GM23248 (cell line): ENCODE results near the gene MOB3C. TPM values are rescaled to one million over a fixed set of nuclear protein-coding genes. Genes with fewer than 3 reads are reported as not detected.

ENCODE experiments used
- DNase-seq: peaks from one replicate; pipeline ENCODE4 v3.0.0-alpha.2; 2015
- H2AFZ ChIP-seq: fragments of 200-600 bp; sonication (generic); 2 replicates; pipeline ENCODE4 v1.6.1; 2016; ENCODE audit warnings: antibody characterized with exemption
- H3F3A ChIP-seq: fragments of 200-600 bp; sonication (generic); 2 replicates; pipeline ENCODE4 v1.6.1; 2016; ENCODE audit warnings: mild to moderate bottlenecking, antibody characterized with exemption, mixed run types; ENCODE audit not compliant: insufficient read depth
- H3K27ac ChIP-seq: fragments of 200-600 bp; sonication (generic); 2 replicates; pipeline ENCODE4 v1.5.1; 2016; ENCODE audit warnings: mild to moderate bottlenecking
- H3K27me3 ChIP-seq: fragments of 200-600 bp; sonication (generic); replicated peaks from 2 replicates; pipeline ENCODE4 v1.6.1; 2016; ENCODE audit warnings: mild to moderate bottlenecking; ENCODE audit not compliant: insufficient read depth
- H3K36me3 ChIP-seq: fragments of 200-600 bp; sonication (generic); 2 replicates; pipeline ENCODE4 v1.6.1; 2016; ENCODE audit warnings: low read depth, mild to moderate bottlenecking
- H3K4me1 ChIP-seq: fragments of 200-600 bp; sonication (generic); 2 replicates; pipeline ENCODE4 v1.6.1; 2016; ENCODE audit warnings: mild to moderate bottlenecking; ENCODE audit not compliant: insufficient read depth
- H3K4me2 ChIP-seq: fragments of 200-600 bp; sonication (generic); one replicate; pipeline ENCODE4 v1.6.1; 2016; ENCODE audit warnings: mild to moderate bottlenecking; ENCODE audit not compliant: unreplicated experiment
- H3K4me3 ChIP-seq: fragments of 200-600 bp; sonication (generic); 2 replicates; pipeline ENCODE4 v1.5.1; 2016; ENCODE audit warnings: mild to moderate bottlenecking
- H3K79me2 ChIP-seq: fragments of 200-600 bp; sonication (generic); 2 replicates; pipeline ENCODE4 v1.6.1; 2016; ENCODE audit warnings: mild to moderate bottlenecking; ENCODE audit not compliant: insufficient read depth
- H3K9ac ChIP-seq: fragments of 200-600 bp; sonication (generic); 2 replicates; pipeline ENCODE4 v1.6.1; 2016; ENCODE audit warnings: mild to moderate bottlenecking
- H3K9me2 ChIP-seq: fragments of 200-600 bp; sonication (generic); 2 replicates; pipeline ENCODE4 v1.6.1; 2016; ENCODE audit warnings: mixed run types, mild to moderate bottlenecking, moderate library complexity; ENCODE audit not compliant: insufficient read depth
- H3K9me3 ChIP-seq: fragments of 200-600 bp; sonication (generic); one replicate; pipeline ENCODE4 v1.6.1; 2017; ENCODE audit warnings: low read depth
- H4K20me1 ChIP-seq: fragments of 200-600 bp; sonication (generic); 2 replicates; pipeline ENCODE4 v1.6.0; 2016; ENCODE audit not compliant: insufficient read depth
- EZH2 ChIP-seq: fragments of 200-600 bp; sonication (generic); IDR thresholded peaks from 2 replicates; pipeline ENCODE4 v1.6.1; 2018; ENCODE audit warnings: antibody characterized with exemption, mild to moderate bottlenecking; ENCODE audit not compliant: insufficient read depth, poor library complexity, severe bottlenecking
- EZH2phosphoT487 ChIP-seq: fragments of 200-600 bp; sonication (generic); IDR thresholded peaks from 2 replicates; pipeline ENCODE4 v1.6.1; 2018; ENCODE audit warnings: antibody characterized with exemption, moderate library complexity, mild to moderate bottlenecking, low read depth; ENCODE audit not compliant: insufficient read depth
- WGBS, 2 experiments: methylation state at CpG; one replicate each; pipeline ENCODE4 v1.1.6; 2015 to 2017; ENCODE audit warnings: low lambda C conversion rate in 2 of 2, low coverage in 1 of 2; ENCODE audit errors: missing lambda C conversion rate in 2 of 2; 5-methylcytosine and 5-hydroxymethylcytosine counted together
- in situ Hi-C: fragments of 300-500 bp; cut with MboI; formaldehyde crosslinking; loops from 2 replicates; pipeline ENCODE4 v1.15.0; 2020
- polyA plus RNA-seq: library from polyadenylated mRNA; unstranded; fragments of >200 nt; fragmentation: Nextera tagmentation; extraction: Ambion mirVana; gene quantifications from 2 replicates; pipeline ENCODE4 v1.2.1, GENCODE V29; 2016
- total RNA-seq: library from RNA; depleted of rRNA; stranded (reverse); fragments of >200 nt; shearing (Covaris generic); gene quantifications from 2 replicates; pipeline ENCODE4 v1.2.3, GENCODE V29; 2014

Gene MOB3C
- total and polyA plus RNA-seq, 2 experiments from 2014 or later, result 4.7 to 7.0 TPM

- H3K27me3 ChIP-seq, result no peaks in the 10 kb centered on the region
- H3K9ac ChIP-seq, result no peak overlapping the region
- H3K4me1 ChIP-seq, result no peaks in the 10 kb centered on the region
- no peaks in the 10 kb centered on the region for H3F3A ChIP-seq
- H2AFZ ChIP-seq, result no peak overlapping the region
- no peak overlapping the region for H3K4me3 ChIP-seq
- no peaks in the 10 kb centered on the region for H3K79me2 ChIP-seq
- WGBS, 2 experiments, result 88 to 89% methylated on average over 3 of the region's 3 CpGs
- no peak for TF ChIP-seq EZH2phosphoT487
- TF ChIP-seq EZH2, result no peak
- H3K27ac ChIP-seq, result no peak overlapping the region
- in situ Hi-C loops, result no loop called here
- no peaks in the 10 kb centered on the region for H4K20me1 ChIP-seq
- H3K36me3 ChIP-seq, result peaks cover 11% of the 10 kb centered on the region; the same call in 1 of the 2 replicates
- H3K9me2 ChIP-seq, result no peaks in the 10 kb centered on the region
- no peak overlapping the region for H3K4me2 ChIP-seq
- no peak for DNase-seq
- H3K9me3 ChIP-seq, result no peaks in the 10 kb centered on the region
Measured at GRCh38 chr1:46575778-46576177, 40.8 kb downstream of the MOB3C start.

GRCh38 chr1:46575300-46575699 lies 41.3 kb downstream of the MOB3C start:
- Histone ChIP-seq H3K9me2 (no peaks in the 10 kb centered on the region), H3K4me2 (no peak overlapping the region), H2AFZ (no peak overlapping the region), H3K4me3 (no peak overlapping the region), H3K79me2 (no peaks in the 10 kb centered on the region), H3K9ac (no peak overlapping the region), H4K20me1 (no peaks in the 10 kb centered on the region), H3K36me3 (peaks cover 12% of the 10 kb centered on the region; the same call in 1 of the 2 replicates), H3F3A (no peaks in the 10 kb centered on the region), H3K27ac (no peak overlapping the region), H3K9me3 (no peaks in the 10 kb centered on the region), H3K27me3 (no peaks in the 10 kb centered on the region), H3K4me1 (no peaks in the 10 kb centered on the region)
- TF ChIP-seq EZH2, result no peak
- no peak for TF ChIP-seq EZH2phosphoT487
- no peak for DNase-seq
- in situ Hi-C loops, result no loop called here
- WGBS, 2 experiments, result 89 to 94% methylated on average over 12 of the region's 12 CpGs

GRCh38 chr1:46571691-46572225 lies 44.9 kb downstream of the MOB3C start:
- H2AFZ ChIP-seq, result no peak overlapping the region
- no peaks in the 10 kb centered on the region for H3K9me3 ChIP-seq
- no peak overlapping the region for H3K4me3 ChIP-seq
- no peak overlapping the region for H3K27ac ChIP-seq
- peaks cover 5% of the 10 kb centered on the region; the same call in 1 of the 2 replicates for H3K36me3 ChIP-seq
- no peak overlapping the region for H3K4me2 ChIP-seq
- H3F3A ChIP-seq, result no peaks in the 10 kb centered on the region
- H4K20me1 ChIP-seq, result no peaks in the 10 kb centered on the region
- in situ Hi-C loops, result no loop called here
- DNase-seq, result no peak
- no peak overlapping the region for H3K9ac ChIP-seq
- H3K4me1 ChIP-seq, result peaks cover 8% of the 10 kb centered on the region; the same call in 1 of the 2 replicates
- no peak for TF ChIP-seq EZH2phosphoT487
- TF ChIP-seq EZH2, result no peak
- no peaks in the 10 kb centered on the region for H3K27me3 ChIP-seq
- H3K9me2 ChIP-seq, result no peaks in the 10 kb centered on the region
- H3K79me2 ChIP-seq, result no peaks in the 10 kb centered on the region
- WGBS, 2 experiments, result 91 to 94% methylated on average over 6 of the region's 6 CpGs

- DNase-seq, result no peak
- no peak overlapping the region for H3K9ac ChIP-seq
- H3K9me2 ChIP-seq, result no peaks in the 10 kb centered on the region
- peaks cover 8% of the 10 kb centered on the region; the same call in 1 of the 2 replicates for H3K4me1 ChIP-seq
- H3K36me3 ChIP-seq, result peaks cover 12% of the 10 kb centered on the region; the same call in 1 of the 2 replicates
- H4K20me1 ChIP-seq, result no peaks in the 10 kb centered on the region
- H3K27ac ChIP-seq, result no peak overlapping the region
- H3F3A ChIP-seq, result no peaks in the 10 kb centered on the region
- WGBS, 2 experiments, result 83 to 85% methylated on average over 14 of the region's 14 CpGs
- in situ Hi-C loops, result no loop called here
- TF ChIP-seq EZH2phosphoT487 (no peak), EZH2 (no peak)
- H3K27me3 ChIP-seq, result no peaks in the 10 kb centered on the region
- no peaks in the 10 kb centered on the region for H3K9me3 ChIP-seq
- H3K4me2 ChIP-seq, result no peak overlapping the region
- no peak overlapping the region for H2AFZ ChIP-seq
- no peak overlapping the region for H3K4me3 ChIP-seq
- H3K79me2 ChIP-seq, result no peaks in the 10 kb centered on the region
Measured at GRCh38 chr1:46569884-46570725, 46.5 kb downstream of the MOB3C start.
